GM12874 (cell line): ENCODE measurements around the gene LCN6.

ENCODE experiments used
- TF ChIP-seq, protein P1 (sequence below): IDR thresholded peaks from 2 replicates; pipeline ENCODE4 v1.5.1; 2011; ENCODE audit warnings: low read depth, mild to moderate bottlenecking, control low read depth, low read length, moderate library complexity; ENCODE audit not compliant: insufficient read depth

Gene LCN6

DNA sequence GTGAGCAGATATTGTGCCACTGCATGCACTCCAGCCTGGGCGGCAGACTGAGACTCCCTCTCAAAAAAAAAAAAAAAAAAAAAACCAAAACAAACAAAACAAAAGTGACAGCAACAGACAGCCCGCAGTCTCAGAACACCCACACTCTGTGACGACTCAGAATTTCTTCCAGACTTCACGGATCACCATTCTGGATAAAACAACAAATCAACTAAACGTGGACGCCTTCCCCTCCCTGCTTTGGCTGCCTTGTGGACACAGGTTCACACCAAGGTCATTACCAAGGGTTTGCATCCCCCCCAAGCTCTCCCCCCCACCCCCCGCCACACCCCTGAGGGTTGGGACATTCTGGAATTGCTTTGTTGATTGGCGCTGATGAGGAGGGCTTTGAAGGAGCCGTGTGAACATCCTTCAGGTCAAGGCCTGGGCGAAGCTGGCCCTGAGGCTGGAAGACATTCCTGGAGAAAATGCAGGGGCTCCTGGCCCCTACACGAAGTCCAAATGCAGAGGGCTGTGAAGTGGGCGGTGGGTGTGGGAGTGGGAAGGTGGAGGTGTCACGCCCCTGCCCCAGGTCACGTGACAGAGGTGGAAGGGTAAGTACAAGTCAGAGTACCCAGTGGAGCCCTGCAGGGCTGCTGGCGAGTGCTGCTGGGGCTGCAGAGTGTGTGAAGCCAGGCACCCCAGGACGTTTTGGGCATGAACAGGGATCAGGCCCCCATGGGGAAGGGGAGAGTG lies 15.7 kb downstream of the LCN6 start:
- TF ChIP-seq, protein P1, sequence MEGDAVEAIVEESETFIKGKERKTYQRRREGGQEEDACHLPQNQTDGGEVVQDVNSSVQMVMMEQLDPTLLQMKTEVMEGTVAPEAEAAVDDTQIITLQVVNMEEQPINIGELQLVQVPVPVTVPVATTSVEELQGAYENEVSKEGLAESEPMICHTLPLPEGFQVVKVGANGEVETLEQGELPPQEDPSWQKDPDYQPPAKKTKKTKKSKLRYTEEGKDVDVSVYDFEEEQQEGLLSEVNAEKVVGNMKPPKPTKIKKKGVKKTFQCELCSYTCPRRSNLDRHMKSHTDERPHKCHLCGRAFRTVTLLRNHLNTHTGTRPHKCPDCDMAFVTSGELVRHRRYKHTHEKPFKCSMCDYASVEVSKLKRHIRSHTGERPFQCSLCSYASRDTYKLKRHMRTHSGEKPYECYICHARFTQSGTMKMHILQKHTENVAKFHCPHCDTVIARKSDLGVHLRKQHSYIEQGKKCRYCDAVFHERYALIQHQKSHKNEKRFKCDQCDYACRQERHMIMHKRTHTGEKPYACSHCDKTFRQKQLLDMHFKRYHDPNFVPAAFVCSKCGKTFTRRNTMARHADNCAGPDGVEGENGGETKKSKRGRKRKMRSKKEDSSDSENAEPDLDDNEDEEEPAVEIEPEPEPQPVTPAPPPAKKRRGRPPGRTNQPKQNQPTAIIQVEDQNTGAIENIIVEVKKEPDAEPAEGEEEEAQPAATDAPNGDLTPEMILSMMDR: no peak

DNA sequence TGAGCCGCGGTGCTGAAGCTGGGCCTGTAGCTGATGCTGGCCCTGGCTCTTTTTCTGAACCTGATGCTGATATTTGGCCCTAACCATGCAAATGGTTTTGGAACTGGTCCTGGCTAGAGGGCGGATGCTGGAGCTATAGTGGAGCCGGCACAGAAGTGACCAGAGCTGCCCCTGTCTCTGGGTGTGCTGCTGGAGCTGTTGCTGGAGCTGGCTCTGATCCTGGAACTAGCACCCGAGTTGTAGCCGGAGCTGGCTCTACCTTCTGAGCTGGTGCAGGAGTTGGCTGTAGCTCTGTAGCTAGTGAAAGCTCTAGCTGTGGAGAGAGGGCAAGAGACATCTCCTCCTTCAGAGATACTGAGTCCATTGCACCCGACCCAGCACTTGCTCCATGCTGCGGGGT lies 18.4 kb downstream of the LCN6 start:
- TF ChIP-seq, protein P1: no peak

DNA sequence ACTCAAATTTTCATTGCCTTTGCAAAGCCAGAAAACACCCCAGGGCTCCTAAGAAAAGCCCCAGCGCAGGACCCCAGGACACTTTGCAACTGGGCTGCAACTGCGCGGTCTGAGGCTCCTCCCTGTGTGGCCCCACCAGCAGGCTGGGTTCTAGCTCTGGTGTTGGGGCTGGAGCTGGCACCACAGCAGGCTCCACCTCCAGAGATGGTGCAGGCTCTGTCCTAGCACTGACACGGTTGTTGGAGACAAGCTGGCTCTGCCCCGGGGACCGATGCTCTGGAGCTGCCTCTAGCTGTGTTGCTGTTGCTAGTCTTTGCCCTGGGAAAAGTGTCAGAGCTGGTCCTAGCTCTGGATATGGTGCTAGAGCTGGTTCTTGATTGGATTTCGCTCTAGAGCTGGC lies 19.2 kb downstream of the LCN6 start:
- TF ChIP-seq, protein P1: no peak

DNA sequence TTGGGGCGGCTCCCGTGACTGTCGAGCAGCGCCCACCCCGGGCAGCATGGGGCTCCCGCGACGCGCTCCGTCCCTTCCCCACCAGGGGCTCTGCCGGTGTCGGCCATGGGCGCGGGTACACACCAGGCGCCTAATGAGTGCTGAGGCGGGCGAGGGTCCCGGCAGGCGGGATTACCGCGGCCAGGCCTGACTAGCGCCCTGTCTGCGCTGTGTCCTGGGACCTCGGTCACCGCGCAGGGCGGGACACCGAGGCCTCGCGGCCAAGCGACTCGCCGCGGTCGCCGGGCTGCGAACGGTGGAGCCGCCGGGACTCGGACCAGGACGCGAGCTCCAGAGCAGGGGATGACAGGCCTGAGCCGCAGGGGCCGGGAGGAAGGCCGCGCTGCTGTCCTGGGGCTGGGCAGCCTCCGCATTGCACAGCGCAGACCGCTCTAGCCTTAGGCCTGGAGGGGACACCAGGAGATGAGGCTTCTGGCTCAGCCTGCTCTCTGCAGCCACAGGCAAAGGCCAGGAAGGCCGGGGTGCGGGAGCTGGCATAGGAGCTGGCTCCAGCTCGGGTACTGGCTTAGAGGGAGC lies 19.7 kb downstream of the LCN6 start:
- TF ChIP-seq, protein P1: no peak

DNA sequence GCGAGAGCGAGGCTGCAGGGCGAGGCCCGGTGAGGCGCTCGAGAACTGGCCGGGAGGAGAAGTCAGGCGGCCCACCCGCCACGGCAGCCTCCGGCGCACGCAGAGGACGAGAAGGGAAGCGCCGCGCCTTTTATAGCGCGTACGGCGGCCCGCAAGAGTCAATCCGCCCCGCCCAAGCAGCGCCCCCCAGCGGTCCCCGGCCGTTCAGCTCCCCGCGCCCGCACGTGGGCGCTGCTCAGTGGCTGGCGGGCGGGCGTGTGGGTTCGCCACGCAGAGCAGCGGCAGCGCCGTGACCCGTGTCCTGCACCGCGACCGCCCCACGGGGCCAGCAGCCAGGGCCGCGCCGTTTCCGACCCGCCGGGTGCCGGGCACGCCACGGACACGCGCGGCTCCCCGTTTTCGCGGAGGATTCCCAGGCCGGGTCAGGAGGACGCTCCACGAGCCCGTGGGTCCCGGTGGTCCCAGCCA lies 20.2 kb downstream of the LCN6 start:
- TF ChIP-seq, protein P1: peak; percentile 97

DNA sequence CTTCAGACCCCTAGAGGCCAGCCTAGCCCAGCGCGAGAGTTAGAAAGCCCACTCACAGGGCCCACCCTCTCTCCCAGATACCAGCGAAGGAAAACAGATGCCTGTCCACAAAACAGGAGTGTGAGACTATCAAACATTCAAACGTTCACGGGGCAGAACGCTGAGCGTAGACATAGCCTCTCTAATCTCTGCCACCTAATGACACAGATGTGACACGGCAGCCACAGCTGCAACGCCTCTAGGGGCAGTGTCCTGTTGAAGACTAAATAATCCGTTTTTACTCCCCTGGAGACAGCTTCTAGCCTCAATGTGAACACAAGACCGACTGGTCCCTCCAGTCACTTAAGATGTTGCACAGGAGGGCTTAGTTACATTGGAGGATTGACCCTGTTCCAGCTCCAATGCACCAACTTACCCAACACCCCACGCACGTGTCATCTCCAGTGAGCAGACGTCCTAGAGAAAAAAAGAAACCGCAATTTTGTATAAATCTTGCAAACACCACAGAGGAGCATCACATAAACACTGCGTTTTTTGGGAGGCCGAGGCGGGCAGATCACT lies 21.6 kb downstream of the LCN6 start:
- TF ChIP-seq, protein P1: peak; percentile 73

DNA sequence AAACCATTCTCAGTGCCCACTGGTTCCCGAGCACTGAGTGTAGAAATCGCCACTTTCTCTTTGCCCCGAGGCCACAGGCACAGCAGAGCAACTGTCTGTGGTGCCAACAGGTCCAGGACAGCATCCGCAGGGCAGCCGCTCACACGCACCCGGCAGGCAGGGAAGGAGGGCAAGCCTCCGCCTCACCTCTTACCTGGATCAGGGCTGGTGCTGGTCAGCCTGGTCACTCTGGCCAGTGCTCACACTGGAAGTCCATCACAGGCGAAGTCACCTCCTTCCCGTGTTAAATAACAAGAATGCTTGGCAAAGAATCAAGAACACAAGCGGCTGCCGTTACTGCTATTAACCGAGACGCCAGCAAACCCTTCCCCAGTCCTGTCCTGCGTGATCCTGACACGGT lies 22.2 kb downstream of the LCN6 start:
- TF ChIP-seq, protein P1: no peak
